Cardiac muscle cell (in vitro differentiated cells and primary cell): Measurements from ENCODE around the gene ANO10. TPM values are rescaled to one million over a fixed set of nuclear protein-coding genes. Genes with fewer than 3 reads are reported as not detected.

Source experiments
- DNase-seq, 2 donors: peaks; one replicate each; pipeline versions ENCODE4 v3.0.0 to v3.0.0-alpha.2; 2010 to 2017; ENCODE audit warnings: low read depth in 1 of 2, low spot score in 1 of 2
- H3K27ac ChIP-seq: fragments of 200-600 bp; sonication (generic); 2 replicates; pipeline ENCODE4 v1.5.1; 2016
- H3K27me3 ChIP-seq: fragments of 200-600 bp; sonication (generic); 2 replicates; pipeline ENCODE4 v1.6.0; 2016; ENCODE audit warnings: control low read depth
- H3K36me3 ChIP-seq: fragments of 200-600 bp; sonication (generic); 2 replicates; pipeline ENCODE4 v1.5.1; 2016; ENCODE audit warnings: control low read depth
- H3K4me1 ChIP-seq: fragments of 200-600 bp; sonication (generic); 2 replicates; pipeline ENCODE4 v1.8.1; 2017; ENCODE audit warnings: low read depth, mild to moderate bottlenecking, mixed run types
- H3K4me3 ChIP-seq: fragments of 200-600 bp; sonication (generic); 2 replicates; pipeline ENCODE4 v1.5.1; 2016; ENCODE audit warnings: mild to moderate bottlenecking
- H3K9me3 ChIP-seq: fragments of 200-600 bp; sonication (generic); 2 replicates; pipeline ENCODE4 v1.5.1; 2017; ENCODE audit warnings: low read depth, mild to moderate bottlenecking, control low read depth
- CTCF ChIP-seq: IDR thresholded peaks from 2 replicates; pipeline ENCODE4 v1.5.1; 2012; ENCODE audit warnings: low read depth, mild to moderate bottlenecking, low read length
- polyA plus RNA-seq: library from polyadenylated mRNA; unstranded; fragments of >200 nt; fragmentation: Nextera tagmentation; extraction: Ambion mirVana; gene quantifications from 2 replicates; pipeline ENCODE4 v1.2.1, GENCODE V29; 2016
- total RNA-seq: library from RNA; depleted of rRNA; stranded (reverse); fragments of >200 nt; gene quantifications from 2 replicates; pipeline ENCODE4 v1.2.3, GENCODE V29; 2016

The ANO10 gene
- total and polyA plus RNA-seq, 2 experiments from 2014 or later = 15.0 to 36.6 TPM

- no peaks in the 10 kb centered on the region for H3K27me3 ChIP-seq
- H3K36me3 ChIP-seq = no peaks in the 10 kb centered on the region
- H3K4me1 ChIP-seq = no peaks in the 10 kb centered on the region
- H3K9me3 ChIP-seq = no peaks in the 10 kb centered on the region
- H3K4me3 ChIP-seq = no peak overlapping the region
- no peak overlapping the region for H3K27ac ChIP-seq
- no peak for TF ChIP-seq CTCF
- no peak for DNase-seq
These were observed 28.5 kb upstream of the ANO10 start for GRCh38 chr3:43650345-43650744.

GRCh38 chr3:43649365-43649968 lies 27.7 kb upstream of the ANO10 start:
- no peak for TF ChIP-seq CTCF
- Histone ChIP-seq H3K4me3 (no peak overlapping the region), H3K9me3 (no peaks in the 10 kb centered on the region), H3K27me3 (no peaks in the 10 kb centered on the region), H3K4me1 (no peaks in the 10 kb centered on the region), H3K27ac (no peak overlapping the region), H3K36me3 (no peaks in the 10 kb centered on the region)
- DNase-seq = no peak

GRCh38 chr3:43648957-43649356 lies 27.1 kb upstream of the ANO10 start:
- no peaks in the 10 kb centered on the region for H3K9me3 ChIP-seq
- H3K27me3 ChIP-seq = no peaks in the 10 kb centered on the region
- TF ChIP-seq CTCF = no peak
- no peak overlapping the region for H3K4me3 ChIP-seq
- no peak overlapping the region for H3K27ac ChIP-seq
- H3K36me3 ChIP-seq = no peaks in the 10 kb centered on the region
- DNase-seq = no peak
- H3K4me1 ChIP-seq = no peaks in the 10 kb centered on the region

DNA sequence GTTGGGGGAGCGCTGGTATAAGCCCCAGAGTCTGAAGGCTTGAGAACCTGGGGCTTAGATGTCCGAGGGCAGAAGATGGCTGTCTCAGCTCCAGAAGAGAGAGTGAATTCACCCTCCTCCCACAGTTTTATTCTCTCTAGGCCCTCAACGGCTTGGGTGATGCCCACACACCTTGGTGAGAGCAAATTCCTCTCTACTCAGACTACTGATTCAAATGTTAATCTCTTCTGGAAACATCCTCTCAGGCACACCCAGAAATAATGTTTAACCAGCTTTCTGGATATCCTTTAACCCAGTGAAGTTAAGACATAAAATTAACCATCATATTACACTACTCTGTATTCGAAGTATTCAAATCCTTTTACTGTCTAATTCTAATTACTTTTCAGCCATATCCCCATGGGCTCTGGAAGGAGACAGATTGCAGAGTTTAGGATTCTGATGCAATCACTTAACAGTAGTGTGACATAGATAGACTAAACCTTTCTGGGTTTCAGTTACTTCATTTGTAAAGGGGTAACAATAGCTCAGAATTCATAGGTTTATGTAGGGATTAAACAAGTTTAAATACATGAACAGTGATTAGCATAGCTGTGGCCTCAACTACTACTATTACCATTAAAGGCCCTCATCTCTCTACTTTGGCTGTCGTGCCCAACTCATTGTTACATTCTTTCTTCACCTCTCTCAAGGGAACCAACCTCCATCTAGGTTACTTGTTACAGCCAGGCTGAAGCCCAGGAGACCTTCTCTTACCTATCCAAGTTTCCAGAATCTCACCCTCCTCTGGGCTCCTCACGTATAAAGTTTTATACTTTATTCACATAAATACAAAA lies 25.7 kb upstream of the ANO10 start:
- TF ChIP-seq CTCF = no peak
- H3K4me3 ChIP-seq = no peak overlapping the region
- no peaks in the 10 kb centered on the region for H3K9me3 ChIP-seq
- no peaks in the 10 kb centered on the region for H3K4me1 ChIP-seq
- no peak overlapping the region for H3K27ac ChIP-seq
- H3K36me3 ChIP-seq = no peaks in the 10 kb centered on the region
- peak in 1 of 2 donors; percentile 20 for DNase-seq
- no peaks in the 10 kb centered on the region for H3K27me3 ChIP-seq

DNA sequence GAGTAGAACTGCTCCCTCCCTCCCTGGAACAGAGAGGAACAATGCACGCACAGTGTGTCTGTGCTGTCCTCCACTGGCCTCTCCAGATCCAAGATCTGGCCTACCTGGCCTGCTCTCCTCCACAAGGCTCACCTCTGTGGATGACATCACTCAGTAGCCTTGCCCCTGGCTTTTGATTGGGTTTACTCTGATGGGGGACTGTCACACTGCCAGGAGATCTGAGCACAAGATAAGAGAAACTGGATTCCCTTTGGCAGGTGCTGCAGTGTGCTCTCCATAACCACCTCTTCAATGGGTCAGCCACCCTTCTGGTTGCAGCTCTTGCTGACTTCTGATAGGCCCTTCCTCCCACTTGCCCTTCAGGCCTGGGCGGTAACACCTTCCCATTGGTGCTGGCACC lies 22.6 kb upstream of the ANO10 start:
- no peak for DNase-seq

More for the DNA sequence above, 22.6 kb upstream of the ANO10 start:
- TF ChIP-seq CTCF = no peak
- no peaks in the 10 kb centered on the region for H3K9me3 ChIP-seq
- H3K27ac ChIP-seq = no peak overlapping the region
- no peaks in the 10 kb centered on the region for H3K36me3 ChIP-seq
- no peaks in the 10 kb centered on the region for H3K4me1 ChIP-seq
- H3K27me3 ChIP-seq = no peaks in the 10 kb centered on the region
- no peak overlapping the region for H3K4me3 ChIP-seq
